Uterus (tissue), 4 donors: ENCODE measurements around the gene UBE2H. TPM values are rescaled to one million over a fixed set of nuclear protein-coding genes. Genes with fewer than 3 reads are reported as not detected.
A peak's percentile ranks its signal among the peaks of the same experiment; 100 is the strongest.

Experiments used
- DNase-seq, 2 donors: peaks; one replicate each; pipeline ENCODE4 v3.0.0-alpha.2; 2019 to 2020
- H3K27ac ChIP-seq, 2 donors: fragments of 200-600 bp; sonication (generic); 1 replicate in 1 of 2; 2 replicates in 1 of 2; pipeline ENCODE4 v1.5.1; 2016 to 2018
- H3K27me3 ChIP-seq, 2 donors: fragments of 200-600 bp; sonication (generic); one replicate each; pipeline ENCODE4 v1.5.1; 2018 to 2019; ENCODE audit warnings: control low read depth in 1 of 2
- H3K36me3 ChIP-seq, 2 donors: fragments of 200-600 bp; sonication (generic); one replicate each; pipeline ENCODE4 v1.5.1; 2019; ENCODE audit warnings: control low read depth in 1 of 2
- H3K4me1 ChIP-seq, 2 donors: fragments of 200-600 bp; sonication (generic); one replicate each; pipeline ENCODE4 v1.5.1; 2018 to 2019; ENCODE audit warnings: control low read depth in 1 of 2
- H3K4me3 ChIP-seq, 2 donors: fragments of 200-600 bp; sonication (generic); 1 replicate in 1 of 2; 2 replicates in 1 of 2; pipeline ENCODE4 v1.5.1; 2018 to 2019; ENCODE audit warnings: mild to moderate bottlenecking in 1 of 2
- H3K9me3 ChIP-seq, 2 donors: fragments of 200-600 bp; sonication (generic); one replicate each; pipeline ENCODE4 v1.5.1; 2019; ENCODE audit warnings: control low read depth in 1 of 2
- CTCF ChIP-seq, 4 experiments: fragments of 200-600 bp in 2 of 4; fragments of 450-650 bp in 2 of 4; sonication (generic) in 2 of 4; IDR thresholded peaks; one replicate each; pipeline ENCODE4 v1.5.1; 2016 to 2019; ENCODE audit warnings: antibody characterized with exemption in 4 of 4, mild to moderate bottlenecking in 2 of 4, moderate library complexity in 1 of 4
- POLR2A ChIP-seq, 2 donors: fragments of 450-650 bp; IDR thresholded peaks; one replicate each; pipeline ENCODE4 v1.6.1; 2016; ENCODE audit warnings: antibody characterized with exemption in 2 of 2, mild to moderate bottlenecking in 1 of 2, moderate library complexity in 1 of 2
- intact Hi-C: fragments of 100-400 bp; cut with DNase I; formaldehyde crosslinking; loops from one replicate; pipeline ENCODE4 v1.15.1; 2023; ENCODE audit warnings: low total_unique reads
- total RNA-seq, 4 donors: library from RNA; depleted of rRNA in 3 of 4; stranded (reverse); fragments of >200 nt in 3 of 4; gene quantifications; one replicate each; pipeline versions ENCODE4 v1.1.0 to v1.2.4, GENCODE V29; 2014 to 2023
- donor health status: DM: yes; HTN: yes; CAD: no.

UBE2H gene
- total RNA-seq, 4 donors from 2014 or later = 35.4 to 99.8 (median 53.1) TPM

GRCh38 chr7:129958643-129959470 lies 6.1 kb upstream of the UBE2H start:
- no peak for DNase-seq
- no peak overlapping the region for H3K27ac ChIP-seq

DNA sequence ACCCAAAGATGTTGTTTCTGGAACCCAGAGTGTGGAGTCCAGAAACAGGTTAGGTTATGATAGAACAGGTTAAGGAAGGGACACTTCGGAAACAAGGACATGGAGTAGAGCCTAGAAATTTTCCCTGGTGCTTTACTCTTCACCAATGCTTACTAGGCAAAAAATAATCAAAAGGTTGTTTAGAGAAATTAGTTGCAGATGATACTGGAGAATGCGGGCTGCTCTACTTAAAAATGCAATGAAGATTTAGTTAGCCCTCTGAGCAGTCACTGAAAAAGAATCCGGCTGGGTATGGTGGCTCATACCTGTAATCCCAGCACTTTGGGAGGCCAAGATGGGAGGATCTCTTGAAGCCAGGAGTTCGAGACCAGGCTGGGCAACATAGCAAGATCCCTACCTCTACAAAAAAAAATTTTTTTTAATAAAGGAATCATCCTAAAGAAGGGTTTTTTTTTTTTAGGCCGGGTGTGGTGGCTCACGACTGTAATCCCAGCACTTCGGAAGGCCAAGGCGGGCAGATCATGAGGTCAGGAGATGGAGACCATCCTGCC lies 3.3 kb upstream of the UBE2H start:
- Histone ChIP-seq H3K4me1 (no peaks in the 10 kb centered on the region), H3K27me3 (no peaks in the 10 kb centered on the region), H3K9me3 (no peaks in the 10 kb centered on the region), H3K4me3 (no peak overlapping the region), H3K36me3 (no peaks in the 10 kb centered on the region), H3K27ac (no peak overlapping the region)
- intact Hi-C loops = no loop called here
- DNase-seq = no peak
- TF ChIP-seq POLR2A (IDR thresholded peaks at IDR 0.05) (no peak), CTCF (IDR thresholded peaks at IDR 0.05) (no peak)

More at GRCh38 chr7:129958643-129959470, 6.1 kb upstream of the UBE2H start:
- Histone ChIP-seq H3K4me1 (no peaks in the 10 kb centered on the region), H3K27me3 (no peaks in the 10 kb centered on the region), H3K9me3 (no peaks in the 10 kb centered on the region), H3K4me3 (no peak overlapping the region), H3K36me3 (no peaks in the 10 kb centered on the region)
- TF ChIP-seq POLR2A (IDR thresholded peaks at IDR 0.05) (no peak), CTCF (IDR thresholded peaks at IDR 0.05) (no peak)
- intact Hi-C loops = no loop called here

GRCh38 chr7:129952086-129952652 lies 591 bp downstream of the UBE2H start:
- H3K27me3 ChIP-seq = no peaks in the 10 kb centered on the region
- H3K27ac ChIP-seq = peak overlapping the region; percentile 92 to 96
- peak; percentile 36 to 41 for DNase-seq
- TF ChIP-seq CTCF (IDR thresholded peaks at IDR 0.05) = no peak
- TF ChIP-seq POLR2A (IDR thresholded peaks at IDR 0.05) = no peak
- peaks cover 0 to 5% of the 10 kb centered on the region in 2 donors for H3K4me1 ChIP-seq
- H3K9me3 ChIP-seq = no peaks in the 10 kb centered on the region
- H3K4me3 ChIP-seq = peak overlapping the region; percentile 63 to 74
- intact Hi-C loops = loop anchor here (5.0 kb wide), 1 partner anchor 125 kb away; no protein-coding TSS in a partner anchor
- H3K36me3 ChIP-seq = no peaks in the 10 kb centered on the region

DNA sequence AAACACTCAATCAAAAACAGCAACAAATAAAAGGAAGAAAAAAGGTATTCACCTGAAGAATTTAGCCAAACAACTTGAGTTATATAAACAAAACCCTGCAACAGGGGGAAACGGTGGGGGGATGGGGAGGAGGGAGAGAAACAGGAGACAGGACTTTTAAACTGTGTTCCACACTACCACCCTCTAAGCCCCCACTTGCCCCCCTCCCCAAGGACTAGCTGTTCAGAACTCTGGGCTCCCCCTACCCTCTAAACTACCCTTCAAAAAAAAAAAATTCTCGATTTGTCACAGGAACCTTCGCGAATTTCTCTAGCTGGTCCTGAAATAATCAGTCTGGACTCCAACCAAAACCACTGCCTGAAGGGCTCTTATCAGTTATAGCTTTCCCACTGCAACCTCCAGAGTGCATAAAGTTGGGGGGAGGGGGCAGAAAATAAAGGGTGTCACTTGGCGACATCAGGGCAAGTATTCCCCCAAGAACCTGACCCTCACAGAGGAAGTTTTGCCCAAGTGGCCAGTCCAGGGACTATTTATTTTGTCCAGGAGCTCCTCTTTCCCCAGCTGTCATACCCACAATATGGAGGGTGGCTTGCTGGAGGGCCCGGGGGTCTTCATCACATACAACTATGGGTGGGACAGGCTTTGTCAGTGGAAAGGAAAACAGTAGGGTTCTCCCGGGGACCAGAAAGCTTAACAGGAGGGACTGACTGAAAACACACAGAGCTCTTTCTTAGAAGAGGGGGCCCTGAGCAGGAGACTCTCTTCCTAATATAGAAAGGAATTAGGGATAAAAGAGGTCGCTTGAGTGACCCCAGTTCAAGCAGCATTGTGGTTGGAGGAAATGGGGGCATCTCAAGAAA lies 1.3 kb downstream of the UBE2H start:
- Histone ChIP-seq H3K36me3 (no peaks in the 10 kb centered on the region), H3K4me1 (peaks cover 3 to 5% of the 10 kb centered on the region in 2 donors), H3K9me3 (no peaks in the 10 kb centered on the region), H3K4me3 (peak overlapping the region; percentile 63 to 74), H3K27ac (peak overlapping the region; percentile 92 to 96), H3K27me3 (no peaks in the 10 kb centered on the region)
- TF ChIP-seq CTCF (IDR thresholded peaks at IDR 0.05) = no peak
- no peak for TF ChIP-seq POLR2A (IDR thresholded peaks at IDR 0.05)
- peak in 1 of 2 donors; percentile 41 for DNase-seq
- intact Hi-C loops = loop anchor here (5.0 kb wide), 1 partner anchor 124 kb away; no protein-coding TSS in a partner anchor
